ENCODE data around the gene HS3ST6. TPM values are rescaled to one million over a fixed set of nuclear protein-coding genes. Genes with fewer than 3 reads are reported as not detected.

HS3ST6 gene
- total RNA-seq, 1 donor, result not detected

DNA sequence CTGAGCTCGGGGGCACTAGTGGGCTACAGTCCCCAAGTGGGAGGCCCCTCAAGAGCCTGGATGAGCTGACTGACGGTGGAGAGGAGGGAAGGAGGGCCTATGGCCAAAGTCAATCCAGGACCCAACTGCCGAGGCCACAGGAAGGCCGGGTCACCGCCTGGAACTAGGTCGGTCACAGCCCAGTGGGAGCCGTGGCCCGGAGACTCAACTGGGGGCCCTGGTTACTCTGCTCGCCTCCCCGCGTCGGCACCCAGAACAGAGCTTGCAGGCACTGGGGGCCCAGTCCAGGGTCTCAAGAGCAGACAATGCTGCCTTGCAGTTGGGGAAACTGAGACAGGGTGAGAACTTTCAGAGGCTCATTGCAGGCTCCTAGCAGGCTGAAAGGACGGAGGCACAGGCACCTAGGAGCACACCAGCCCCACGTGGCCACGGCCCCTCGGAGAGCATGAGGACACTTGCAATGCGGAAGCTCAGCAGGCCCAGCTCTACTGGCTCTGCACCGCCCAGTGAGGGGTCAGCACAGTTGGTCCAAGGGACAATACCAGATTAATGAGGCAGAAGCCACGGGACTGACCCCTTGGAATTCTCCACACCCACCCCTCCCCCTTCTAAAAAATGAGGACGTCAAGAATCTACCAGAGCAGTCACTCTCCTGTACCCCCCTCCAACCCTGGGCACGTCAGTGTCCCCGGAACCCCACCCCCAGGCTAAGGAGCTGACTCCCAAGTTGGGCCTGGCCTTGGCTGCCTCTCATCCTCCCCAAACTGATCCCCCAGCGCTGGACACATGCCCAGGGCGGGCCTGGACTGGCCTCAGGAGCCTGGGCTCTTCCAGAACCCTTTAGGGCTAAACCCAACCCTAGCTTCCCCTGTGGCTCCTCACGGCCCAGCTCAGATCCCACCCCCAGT lies 2.2 kb downstream of the HS3ST6 start:
- H3K4me3 ChIP-seq (ENCODE audit: low read depth, low read length), result no peak overlapping the region
- no peak for DNase-seq (ENCODE audit: low read depth)
- TF ChIP-seq, protein P1, sequence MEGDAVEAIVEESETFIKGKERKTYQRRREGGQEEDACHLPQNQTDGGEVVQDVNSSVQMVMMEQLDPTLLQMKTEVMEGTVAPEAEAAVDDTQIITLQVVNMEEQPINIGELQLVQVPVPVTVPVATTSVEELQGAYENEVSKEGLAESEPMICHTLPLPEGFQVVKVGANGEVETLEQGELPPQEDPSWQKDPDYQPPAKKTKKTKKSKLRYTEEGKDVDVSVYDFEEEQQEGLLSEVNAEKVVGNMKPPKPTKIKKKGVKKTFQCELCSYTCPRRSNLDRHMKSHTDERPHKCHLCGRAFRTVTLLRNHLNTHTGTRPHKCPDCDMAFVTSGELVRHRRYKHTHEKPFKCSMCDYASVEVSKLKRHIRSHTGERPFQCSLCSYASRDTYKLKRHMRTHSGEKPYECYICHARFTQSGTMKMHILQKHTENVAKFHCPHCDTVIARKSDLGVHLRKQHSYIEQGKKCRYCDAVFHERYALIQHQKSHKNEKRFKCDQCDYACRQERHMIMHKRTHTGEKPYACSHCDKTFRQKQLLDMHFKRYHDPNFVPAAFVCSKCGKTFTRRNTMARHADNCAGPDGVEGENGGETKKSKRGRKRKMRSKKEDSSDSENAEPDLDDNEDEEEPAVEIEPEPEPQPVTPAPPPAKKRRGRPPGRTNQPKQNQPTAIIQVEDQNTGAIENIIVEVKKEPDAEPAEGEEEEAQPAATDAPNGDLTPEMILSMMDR (IDR thresholded peaks at IDR 0.05; ENCODE audit: insufficient read depth, low read depth, low read length), result no peak

DNA sequence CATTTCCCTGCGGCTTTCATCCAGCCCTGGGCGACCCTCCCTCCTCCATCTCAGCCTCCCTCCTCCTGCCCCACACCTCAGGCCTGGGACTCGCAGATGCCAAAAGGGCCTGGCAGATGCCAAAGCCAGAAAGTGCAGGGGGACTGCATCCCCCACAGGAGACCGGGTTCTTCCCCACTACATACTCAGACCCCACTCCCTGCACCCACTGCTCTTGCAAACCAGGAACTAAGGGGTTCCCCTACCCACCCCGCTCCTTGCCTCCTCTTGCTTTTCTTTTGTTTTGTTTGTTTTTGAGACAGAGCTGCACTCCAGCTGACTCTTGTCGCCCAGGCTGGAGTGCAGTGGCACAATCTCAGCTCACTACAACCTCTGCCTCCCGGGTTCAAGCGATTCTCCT lies 3.2 kb downstream of the HS3ST6 start:
- TF ChIP-seq, protein P1 (IDR thresholded peaks at IDR 0.05; ENCODE audit: insufficient read depth, low read depth, low read length), result no peak
- no peak for DNase-seq (ENCODE audit: low read depth)

GRCh38 chr16:1914084-1914608 lies 4.1 kb downstream of the HS3ST6 start:
- no peak for DNase-seq (ENCODE audit: low read depth)
- TF ChIP-seq, protein P1 (IDR thresholded peaks at IDR 0.05; ENCODE audit: insufficient read depth, low read depth, low read length), result no peak
- H3K4me3 ChIP-seq (ENCODE audit: low read depth, low read length), result no peak overlapping the region

More for the DNA sequence above, 3.2 kb downstream of the HS3ST6 start:
- H3K4me3 ChIP-seq (ENCODE audit: low read depth, low read length), result no peak overlapping the region

DNA sequence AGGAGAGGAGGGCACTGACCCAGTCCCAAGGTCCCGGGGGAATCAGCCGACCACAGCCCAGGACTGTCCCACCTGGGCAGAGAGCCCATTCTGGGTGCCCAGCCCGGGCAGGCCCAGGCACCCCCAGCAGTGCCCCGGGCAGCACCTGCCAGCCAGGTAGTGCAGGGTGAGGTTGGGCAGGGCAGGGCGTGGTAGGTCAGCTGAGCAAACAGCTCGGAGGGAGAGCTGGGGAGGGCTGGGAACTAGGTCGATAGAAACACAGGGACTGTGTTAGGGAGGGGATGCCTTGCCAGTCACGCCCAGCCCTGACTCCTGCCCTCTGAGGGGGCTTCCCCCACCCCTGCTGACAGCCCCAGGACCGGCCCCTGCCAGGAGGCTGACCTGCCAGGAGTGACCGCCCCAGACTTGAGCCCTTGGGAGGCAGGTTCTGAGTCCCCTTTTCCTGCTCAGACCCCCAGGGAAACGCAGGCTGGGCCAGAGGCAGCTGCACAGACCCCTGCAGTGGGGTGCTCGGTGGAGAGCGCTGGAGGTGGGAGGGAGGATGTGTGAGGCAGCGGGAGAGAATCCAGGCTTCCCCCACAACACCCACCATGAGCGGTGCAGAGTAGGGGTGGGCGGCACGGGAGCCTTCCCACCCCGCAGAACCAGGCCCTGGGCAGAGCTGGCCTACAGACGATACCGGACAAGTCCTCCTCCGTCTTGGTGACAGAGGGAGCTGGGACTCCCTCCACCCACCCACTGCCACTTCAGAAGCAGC lies 4.7 kb downstream of the HS3ST6 start:
- H3K4me3 ChIP-seq (ENCODE audit: low read depth, low read length), result no peak overlapping the region
- TF ChIP-seq, protein P1 (IDR thresholded peaks at IDR 0.05; ENCODE audit: insufficient read depth, low read depth, low read length), result no peak
- no peak for DNase-seq (ENCODE audit: low read depth)

DNA sequence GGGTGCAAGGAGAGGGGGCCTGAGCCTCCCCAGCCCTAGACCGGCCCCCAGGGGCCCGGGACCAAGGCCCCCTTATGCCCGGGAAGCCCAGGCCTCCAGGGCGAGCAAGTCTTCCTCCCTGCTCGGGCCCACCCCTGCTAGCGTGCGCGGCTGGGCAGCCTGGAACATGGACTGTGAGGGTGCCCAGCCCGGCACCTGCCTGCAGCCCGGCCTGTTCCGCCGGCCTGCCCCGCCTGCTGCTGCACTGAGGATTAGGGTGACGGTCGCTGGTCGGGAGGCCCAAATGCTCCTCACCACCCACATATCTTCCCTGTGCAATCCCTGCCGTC lies 6.0 kb downstream of the HS3ST6 start:
- H3K4me3 ChIP-seq (ENCODE audit: low read depth, low read length), result no peak overlapping the region
- DNase-seq (ENCODE audit: low read depth), result no peak
- TF ChIP-seq, protein P1 (IDR thresholded peaks at IDR 0.05; ENCODE audit: insufficient read depth, low read depth, low read length), result no peak

GRCh38 chr16:1911467-1912214 lies 6.6 kb downstream of the HS3ST6 start:
- no peak for DNase-seq (ENCODE audit: low read depth)
- no peak overlapping the region for H3K4me3 ChIP-seq (ENCODE audit: low read depth, low read length)
- TF ChIP-seq, protein P1 (IDR thresholded peaks at IDR 0.05; ENCODE audit: insufficient read depth, low read depth, low read length), result no peak

All from fibroblast of villous mesenchyme (primary cell).